Activated CD8-positive, alpha-beta memory T cell treated with anti-CD3 and anti-CD28 coated beads for 24 hours (primary cell): ENCODE results near the gene ANKRD24.
"Not testable (repeated sequence)": the region's sequence is repeated elsewhere in the genome, so short reads cannot be mapped to it uniquely, and the experiment has no call there.

Experiments used
- DNase-seq: peaks from one replicate; pipeline ENCODE4 v3.0.0-alpha.2; 2020

The ANKRD24 gene

GRCh38 chr19:4182084-4182810 lies at the start of gene ANKRD24, which contains the start of gene SIRT6:
ANKRD24 (plus strand) TSS chr19:4182689; CDS start chr19:4186426, 3,737 bp downstream.
SIRT6 (minus strand) TSS chr19:4182563; CDS start chr19:4182539, 24 bp downstream.
- DNase-seq = peak; percentile 96

GRCh38 chr19:4134351-4134750 lies 48.1 kb upstream of the ANKRD24 start:
- DNase-seq = no peak

- DNase-seq = not testable (repeated sequence)
Observed at GRCh38 chr19:4135386-4135785, 47.1 kb upstream of the ANKRD24 start.

- no peak for DNase-seq
Observed at GRCh38 chr19:4136680-4137088, 45.8 kb upstream of the ANKRD24 start.

- DNase-seq = no peak
Observed at GRCh38 chr19:4138445-4138844, 44.0 kb upstream of the ANKRD24 start.

GRCh38 chr19:4139614-4140236 lies 42.8 kb upstream of the ANKRD24 start:
- peak; percentile 99 for DNase-seq

GRCh38 chr19:4140237-4140711 lies 42.2 kb upstream of the ANKRD24 start:
- DNase-seq = peak; percentile 66

- DNase-seq = not testable (repeated sequence)
Observed at GRCh38 chr19:4142916-4143315, 39.6 kb upstream of the ANKRD24 start.

- DNase-seq = no peak
Observed at GRCh38 chr19:4144666-4145249, 37.7 kb upstream of the ANKRD24 start.

GRCh38 chr19:4149518-4150288 lies 32.8 kb upstream of the ANKRD24 start:
- DNase-seq = no peak

GRCh38 chr19:4151623-4152022 lies 30.9 kb upstream of the ANKRD24 start:
- DNase-seq = no peak

GRCh38 chr19:4152241-4152998 lies 30.1 kb upstream of the ANKRD24 start:
- no peak for DNase-seq

- no peak for DNase-seq
Observed at GRCh38 chr19:4154571-4155312, 27.7 kb upstream of the ANKRD24 start.

GRCh38 chr19:4157164-4157563 lies 25.3 kb upstream of the ANKRD24 start:
- DNase-seq = no peak

- DNase-seq = not testable (repeated sequence)
Observed at GRCh38 chr19:4157971-4158370, 24.5 kb upstream of the ANKRD24 start.

GRCh38 chr19:4161415-4162077 lies 20.9 kb upstream of the ANKRD24 start:
- no peak for DNase-seq

GRCh38 chr19:4164262-4164661 lies 18.2 kb upstream of the ANKRD24 start:
- no peak for DNase-seq

- DNase-seq = no peak
Observed at GRCh38 chr19:4171676-4172075, 10.8 kb upstream of the ANKRD24 start.

- DNase-seq = peak; percentile 86
Observed at GRCh38 chr19:4172861-4173473, 9.5 kb upstream of the ANKRD24 start.

GRCh38 chr19:4173479-4174212 lies 8.8 kb upstream of the ANKRD24 start:
- DNase-seq = no peak
